DOHH2 (cell line): ENCODE results near the gene ASB5.

Experiments
- H3F3A ChIP-seq: fragments of 200-600 bp; sonication (generic), shearing (Covaris generic); 2 replicates; pipeline ENCODE4 v1.6.0; 2016; ENCODE audit warnings: antibody characterized with exemption, mild to moderate bottlenecking; ENCODE audit not compliant: control insufficient read depth, insufficient read depth
- H3K27ac ChIP-seq: fragments of 200-600 bp; sonication (generic); 2 replicates; pipeline ENCODE4 v1.5.1; 2014; ENCODE audit warnings: low read depth, mild to moderate bottlenecking, low read length, moderate library complexity
- H3K27me3 ChIP-seq: fragments of 200-600 bp; sonication (generic); 2 replicates; pipeline ENCODE4 v1.6.1; 2014; ENCODE audit warnings: mild to moderate bottlenecking, low read length, mixed read lengths; ENCODE audit not compliant: control insufficient read depth
- H3K36me3 ChIP-seq: fragments of 200-600 bp; sonication (generic); 2 replicates; pipeline ENCODE4 v1.6.1; 2014; ENCODE audit warnings: mild to moderate bottlenecking, low read length, moderate library complexity, mixed read lengths; ENCODE audit not compliant: control insufficient read depth
- H3K4me1 ChIP-seq: fragments of 200-600 bp; sonication (generic); 2 replicates; pipeline ENCODE4 v1.6.1; 2014; ENCODE audit warnings: mild to moderate bottlenecking, low read length, mixed read lengths; ENCODE audit not compliant: control insufficient read depth
- H3K4me2 ChIP-seq: fragments of 200-600 bp; sonication (generic); 2 replicates; pipeline ENCODE4 v1.6.0; 2014; ENCODE audit warnings: mild to moderate bottlenecking, low read length, moderate library complexity
- H3K4me3 ChIP-seq: fragments of 200-600 bp; sonication (generic); 2 replicates; pipeline ENCODE4 v1.5.1; 2014; ENCODE audit warnings: mild to moderate bottlenecking, low read length, mixed read lengths
- H3K79me2 ChIP-seq: fragments of 200-600 bp; sonication (generic); 2 replicates; pipeline ENCODE4 v1.6.1; 2014; ENCODE audit warnings: mild to moderate bottlenecking, low read length, mixed read lengths; ENCODE audit not compliant: control insufficient read depth
- H3K9me2 ChIP-seq: fragments of 200-600 bp; sonication (generic); replicated peaks from 2 replicates; pipeline ENCODE4 v1.6.1; 2014; ENCODE audit warnings: mild to moderate bottlenecking, low read length, mixed read lengths; ENCODE audit not compliant: control insufficient read depth
- H3K9me3 ChIP-seq: fragments of 200-600 bp; sonication (generic); 2 replicates; pipeline ENCODE4 v1.6.1; 2014; ENCODE audit warnings: antibody characterized with exemption, low read length, mixed read lengths; ENCODE audit not compliant: control insufficient read depth, insufficient read depth
- H4K20me1 ChIP-seq: fragments of 200-600 bp; sonication (generic); 2 replicates; pipeline ENCODE4 v1.6.0; 2014; ENCODE audit warnings: low read depth, mild to moderate bottlenecking, antibody characterized with exemption, low read length, moderate library complexity; ENCODE audit not compliant: control insufficient read depth, insufficient read depth
- CTCF ChIP-seq: fragments of 200-600 bp; sonication (generic); IDR thresholded peaks from one replicate; pipeline ENCODE4 v1.5.1; 2014; ENCODE audit warnings: antibody characterized with exemption, mild to moderate bottlenecking, low read depth, low read length; ENCODE audit not compliant: poor library complexity, severe bottlenecking
- EZH2phosphoT487 ChIP-seq: fragments of 200-600 bp; sonication (generic); IDR thresholded peaks from 2 replicates; pipeline ENCODE4 v1.6.1; 2017; ENCODE audit warnings: borderline replicate concordance, mild to moderate bottlenecking, antibody characterized with exemption, low read length, moderate library complexity, mixed read lengths

ASB5 gene

GRCh38 chr4:176293660-176294059 lies 24.6 kb upstream of the ASB5 start:
- no peak overlapping the region for H3K4me2 ChIP-seq
- no peaks in the 10 kb centered on the region for H3F3A ChIP-seq
- no peaks in the 10 kb centered on the region for H3K9me3 ChIP-seq
- H3K4me3 ChIP-seq, result no peak overlapping the region
- TF ChIP-seq EZH2phosphoT487, result no peak
- TF ChIP-seq CTCF, result no peak
- H3K79me2 ChIP-seq, result no peaks in the 10 kb centered on the region
- H3K9me2 ChIP-seq, result no peaks in the 10 kb centered on the region
- no peaks in the 10 kb centered on the region for H3K36me3 ChIP-seq
- H3K4me1 ChIP-seq, result no peaks in the 10 kb centered on the region
- no peaks in the 10 kb centered on the region for H3K27me3 ChIP-seq
- H3K27ac ChIP-seq, result no peak overlapping the region
- no peaks in the 10 kb centered on the region for H4K20me1 ChIP-seq

- Histone ChIP-seq H3K36me3 (no peaks in the 10 kb centered on the region), H3K27ac (no peak overlapping the region), H3K79me2 (no peaks in the 10 kb centered on the region), H4K20me1 (no peaks in the 10 kb centered on the region), H3K9me2 (no peaks in the 10 kb centered on the region), H3K9me3 (no peaks in the 10 kb centered on the region), H3K4me3 (no peak overlapping the region), H3K27me3 (no peaks in the 10 kb centered on the region), H3K4me2 (no peak overlapping the region), H3F3A (no peaks in the 10 kb centered on the region), H3K4me1 (0 out of 2 replicates have a peak, but pooled peaks cover 1% of the 10 kb centered on the region)
- TF ChIP-seq CTCF (no peak), EZH2phosphoT487 (no peak)
Measured at GRCh38 chr4:176292920-176293319, 23.9 kb upstream of the ASB5 start.

- H3K4me2 ChIP-seq, result no peak overlapping the region
- H3K4me3 ChIP-seq, result no peak overlapping the region
- TF ChIP-seq CTCF (no peak), EZH2phosphoT487 (no peak)
- no peaks in the 10 kb centered on the region for H3K27me3 ChIP-seq
- H4K20me1 ChIP-seq, result no peaks in the 10 kb centered on the region
- H3K79me2 ChIP-seq, result no peaks in the 10 kb centered on the region
- no peaks in the 10 kb centered on the region for H3K36me3 ChIP-seq
- no peaks in the 10 kb centered on the region for H3K9me3 ChIP-seq
- H3K4me1 ChIP-seq, result 0 out of 2 replicates have a peak, but pooled peaks cover 3% of the 10 kb centered on the region
- no peak overlapping the region for H3K27ac ChIP-seq
- no peaks in the 10 kb centered on the region for H3K9me2 ChIP-seq
- H3F3A ChIP-seq, result no peaks in the 10 kb centered on the region
Measured at GRCh38 chr4:176291748-176292147, 22.7 kb upstream of the ASB5 start.
